ENCODE results near the gene MAPRE2. TPM values are rescaled to one million over a fixed set of nuclear protein-coding genes. Genes with fewer than 3 reads are reported as not detected.

MAPRE2 gene
- total RNA-seq (2014; rRNA removed) (2.8 and 2.9 TPM in 2 replicates), Bru-seq, nascent RNA (percentile 35 among the genes with signal in this experiment), BruChase-seq, experiment 1, labeled RNA remaining after a 6-hour chase (percentile 31 among the genes with signal in this experiment), BruChase-seq, experiment 2, labeled RNA remaining after a 2-hour chase (percentile 28 among the genes with signal in this experiment)
- long read RNA-seq, full-length matches to known transcripts: 4 of 6 reads
- long read RNA-seq, partial matches to known transcripts: 2 of 6 reads
- long read RNA-seq, other reads (novel, unspliced or antisense): 0 of 6 reads

DNA sequence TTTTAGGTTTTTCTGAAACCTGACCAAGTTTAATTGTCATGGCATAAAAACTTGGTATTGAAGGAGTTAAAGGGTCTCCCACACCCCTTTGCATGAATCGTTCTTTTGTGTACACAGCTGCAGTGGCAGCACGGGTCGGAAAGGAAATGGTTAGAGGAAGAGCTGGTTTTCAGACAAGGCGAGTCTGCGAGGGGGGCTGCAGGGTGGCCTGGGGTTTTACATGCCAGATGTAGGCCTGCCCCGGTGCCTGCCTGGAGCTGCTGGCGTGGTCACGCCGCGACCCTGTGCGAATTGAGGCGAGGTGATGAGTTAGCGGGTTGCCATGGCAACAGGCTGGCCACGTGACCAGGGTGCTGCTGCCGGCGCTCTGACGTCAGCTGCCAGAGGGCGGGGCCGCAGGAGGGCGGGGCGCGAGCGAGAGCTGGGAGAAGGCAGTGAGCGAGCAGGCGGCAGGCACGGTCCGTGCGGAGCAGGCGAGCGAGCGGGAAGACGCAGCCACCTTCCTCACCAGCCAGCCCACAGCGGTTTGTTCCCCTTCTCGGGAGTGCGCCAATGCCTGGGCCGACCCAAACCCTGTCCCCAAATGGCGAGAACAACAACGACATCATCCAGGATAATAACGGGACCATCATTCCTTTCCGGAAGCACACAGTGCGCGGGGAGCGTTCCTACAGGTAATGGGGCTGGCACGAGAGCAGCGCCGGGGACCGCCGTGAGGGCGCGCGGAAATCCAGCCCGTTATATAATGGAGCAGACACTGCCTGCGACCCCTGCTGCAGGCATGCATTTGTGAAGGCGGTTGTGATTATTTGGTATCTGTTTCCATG lies at the start of gene MAPRE2:
Gene MAPRE2, plus strand, starts transcription at position 426 of the 827 bp plus-strand sequence. Its CDS starts 127 bp downstream, at position 553.
- ChIA-PET CTCF (no interaction called here), POLR2A (ENCODE audit: unreplicated experiment) (interaction anchor here (0.7 kb wide), 1 partner anchor 364 kb away, joined by 7 read pairs; no protein-coding TSS in a partner anchor)
- no peak within 1 kb of the TSS for H3K27ac ChIP-seq (ENCODE audit: low read length)
- H3K27me3 ChIP-seq (ENCODE audit: low read length): no peaks in the 10 kb centered on the region
- ATAC-seq (peak; percentile 90), DNase-seq (peak; percentile 70)
- H3F3A ChIP-seq (ENCODE audit: low read length, unreplicated experiment): no peaks in the 10 kb centered on the region
- TF ChIP-seq EZH2 (IDR thresholded peaks at IDR 0.05; ENCODE audit: low read length, unreplicated experiment) (no peak), EZH2phosphoT487 (IDR thresholded peaks at IDR 0.05; ENCODE audit: borderline replicate concordance, low read length) (no peak)
- TF ChIP-seq, protein P1, sequence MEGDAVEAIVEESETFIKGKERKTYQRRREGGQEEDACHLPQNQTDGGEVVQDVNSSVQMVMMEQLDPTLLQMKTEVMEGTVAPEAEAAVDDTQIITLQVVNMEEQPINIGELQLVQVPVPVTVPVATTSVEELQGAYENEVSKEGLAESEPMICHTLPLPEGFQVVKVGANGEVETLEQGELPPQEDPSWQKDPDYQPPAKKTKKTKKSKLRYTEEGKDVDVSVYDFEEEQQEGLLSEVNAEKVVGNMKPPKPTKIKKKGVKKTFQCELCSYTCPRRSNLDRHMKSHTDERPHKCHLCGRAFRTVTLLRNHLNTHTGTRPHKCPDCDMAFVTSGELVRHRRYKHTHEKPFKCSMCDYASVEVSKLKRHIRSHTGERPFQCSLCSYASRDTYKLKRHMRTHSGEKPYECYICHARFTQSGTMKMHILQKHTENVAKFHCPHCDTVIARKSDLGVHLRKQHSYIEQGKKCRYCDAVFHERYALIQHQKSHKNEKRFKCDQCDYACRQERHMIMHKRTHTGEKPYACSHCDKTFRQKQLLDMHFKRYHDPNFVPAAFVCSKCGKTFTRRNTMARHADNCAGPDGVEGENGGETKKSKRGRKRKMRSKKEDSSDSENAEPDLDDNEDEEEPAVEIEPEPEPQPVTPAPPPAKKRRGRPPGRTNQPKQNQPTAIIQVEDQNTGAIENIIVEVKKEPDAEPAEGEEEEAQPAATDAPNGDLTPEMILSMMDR (conservative IDR thresholded peaks at IDR 0.05; ENCODE audit: low read depth, low read length): no peak
- H3K9me3 ChIP-seq (ENCODE audit: low read length): no peaks in the 10 kb centered on the region
- H3K4me2 ChIP-seq (ENCODE audit: low read length): peak within 1 kb of the TSS; percentile 89
- BruUV-seq (replicated peaks): no TSS peak
- no peaks in the 10 kb centered on the region for H4K20me1 ChIP-seq (ENCODE audit: low read length)
- intact Hi-C loops (cut with micrococcal nuclease): no loop called here
- H3K36me3 ChIP-seq (ENCODE audit: low read depth, low read length): no peaks in the 10 kb centered on the region
- no peaks in the 10 kb centered on the region for H3K79me2 ChIP-seq (ENCODE audit: low read length)
- H3K4me1 ChIP-seq (ENCODE audit: insufficient read depth, low read length): peaks cover 5% of the 10 kb centered on the region; the same call in 1 of the 2 replicates
- no peaks in the 10 kb centered on the region for H3K9me2 ChIP-seq (replicated peaks; ENCODE audit: low read length)
- H3K9ac ChIP-seq (ENCODE audit: low read length): peak within 1 kb of the TSS; percentile 35
- peak within 1 kb of the TSS; percentile 75 for H3K4me3 ChIP-seq (ENCODE audit: low read length)
- peak within 1 kb of the TSS; percentile 84 for H2AFZ ChIP-seq (ENCODE audit: low read length)

DNA sequence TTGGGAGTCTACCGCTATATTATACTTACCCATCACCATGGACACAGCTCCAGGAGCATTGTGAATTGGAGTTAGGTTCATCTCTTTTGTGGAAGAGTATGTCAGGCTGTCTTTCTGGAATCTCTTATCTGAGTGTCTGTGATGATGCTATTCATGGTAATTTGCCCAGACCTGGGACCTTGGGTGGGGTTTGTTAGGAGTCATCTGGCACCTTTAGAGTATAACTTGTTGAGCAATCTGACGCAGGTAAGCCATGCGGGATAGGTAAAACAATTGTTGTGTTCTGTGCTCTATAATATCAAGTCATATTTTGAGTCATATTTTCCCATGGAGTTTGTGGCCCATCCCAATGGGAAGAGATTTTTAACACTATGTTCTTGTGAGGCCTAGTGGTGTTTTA lies 49.7 kb upstream of the MAPRE2 start:
- CTCF ChIA-PET: no interaction called here
- H3K4me2 ChIP-seq (ENCODE audit: low read length): no peak overlapping the region
- BruUV-seq (replicated peaks): no TSS peak

DNA sequence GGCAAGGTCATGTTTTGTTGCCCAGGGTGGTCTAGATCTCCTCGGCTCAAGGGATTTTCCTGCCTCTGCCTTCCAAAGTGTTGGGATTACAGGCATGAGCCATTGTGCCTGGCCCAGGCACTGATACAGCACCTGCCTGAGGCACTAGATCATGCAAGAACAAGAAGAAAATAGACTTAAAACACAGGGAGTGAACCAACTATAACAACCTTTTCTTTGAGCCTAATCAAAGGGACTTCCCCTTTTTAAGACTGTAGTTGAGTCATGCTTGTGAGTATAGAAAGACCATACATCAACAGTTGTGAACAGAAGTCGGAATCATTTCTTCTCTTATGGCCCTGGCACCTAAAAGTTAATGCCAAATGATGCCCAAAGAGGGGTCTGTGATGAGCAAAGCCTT lies 47.9 kb upstream of the MAPRE2 start:
- Histone ChIP-seq H2AFZ (ENCODE audit: low read length) (no peak overlapping the region), H3K27ac (ENCODE audit: low read length) (no peak overlapping the region), H3F3A (ENCODE audit: low read length, unreplicated experiment) (no peaks in the 10 kb centered on the region), H3K9me3 (ENCODE audit: low read length) (no peaks in the 10 kb centered on the region), H4K20me1 (ENCODE audit: low read length) (no peaks in the 10 kb centered on the region), H3K4me3 (ENCODE audit: low read length) (no peak overlapping the region), H3K27me3 (ENCODE audit: low read length) (no peaks in the 10 kb centered on the region), H3K4me2 (ENCODE audit: low read length) (no peak overlapping the region), H3K79me2 (ENCODE audit: low read length) (no peaks in the 10 kb centered on the region), H3K4me1 (ENCODE audit: insufficient read depth, low read length) (no peaks in the 10 kb centered on the region), H3K9ac (ENCODE audit: low read length) (no peak overlapping the region), H3K9me2 (replicated peaks; ENCODE audit: low read length) (no peaks in the 10 kb centered on the region), H3K36me3 (ENCODE audit: low read depth, low read length) (no peaks in the 10 kb centered on the region)
- no TSS peak for BruUV-seq (replicated peaks)
- ChIA-PET POLR2A (ENCODE audit: unreplicated experiment) (no interaction called here), CTCF (no interaction called here)
- intact Hi-C loops (cut with micrococcal nuclease): no loop called here
- no peak for TF ChIP-seq EZH2 (IDR thresholded peaks at IDR 0.05; ENCODE audit: low read length, unreplicated experiment)
- TF ChIP-seq, protein P1 (conservative IDR thresholded peaks at IDR 0.05; ENCODE audit: low read depth, low read length): no peak
- no peak for TF ChIP-seq EZH2phosphoT487 (IDR thresholded peaks at IDR 0.05; ENCODE audit: borderline replicate concordance, low read length)
- DNase-seq (no peak), ATAC-seq (no peak)

More for the DNA sequence above, 49.7 kb upstream of the MAPRE2 start:
- no peak for ATAC-seq
- H2AFZ ChIP-seq (ENCODE audit: low read length): no peak overlapping the region
- no peaks in the 10 kb centered on the region for H3K4me1 ChIP-seq (ENCODE audit: insufficient read depth, low read length)
- no peaks in the 10 kb centered on the region for H4K20me1 ChIP-seq (ENCODE audit: low read length)
- intact Hi-C loops (cut with micrococcal nuclease): no loop called here
- H3F3A ChIP-seq (ENCODE audit: low read length, unreplicated experiment): no peaks in the 10 kb centered on the region
- POLR2A ChIA-PET (ENCODE audit: unreplicated experiment): no interaction called here
- no peaks in the 10 kb centered on the region for H3K9me3 ChIP-seq (ENCODE audit: low read length)
- no peaks in the 10 kb centered on the region for H3K79me2 ChIP-seq (ENCODE audit: low read length)
- no peaks in the 10 kb centered on the region for H3K27me3 ChIP-seq (ENCODE audit: low read length)
- no peak overlapping the region for H3K4me3 ChIP-seq (ENCODE audit: low read length)
- H3K9ac ChIP-seq (ENCODE audit: low read length): no peak overlapping the region
- TF ChIP-seq EZH2 (IDR thresholded peaks at IDR 0.05; ENCODE audit: low read length, unreplicated experiment) (no peak), EZH2phosphoT487 (IDR thresholded peaks at IDR 0.05; ENCODE audit: borderline replicate concordance, low read length) (no peak)
- no peak overlapping the region for H3K27ac ChIP-seq (ENCODE audit: low read length)
- H3K36me3 ChIP-seq (ENCODE audit: low read depth, low read length): no peaks in the 10 kb centered on the region
- H3K9me2 ChIP-seq (replicated peaks; ENCODE audit: low read length): no peaks in the 10 kb centered on the region
- DNase-seq: no peak
